ENCODE data around the gene EPC1. TPM values are rescaled to one million over a fixed set of nuclear protein-coding genes. Genes with fewer than 3 reads are reported as not detected.

The EPC1 gene
- total RNA-seq, 4 donors from 2014 or later: 40.3 to 148 (median 62.2) TPM

- Histone ChIP-seq H3K4me1 (peaks cover 3 to 33% (median 12%) of the 10 kb centered on the region in 4 donors), H3K4me3 (no peak overlapping the region), H3K9me3 (no peaks in the 10 kb centered on the region), H3K27me3 (no peaks in the 10 kb centered on the region), H3K36me3 (peaks cover 0 to 7% (median 0%) of the 10 kb centered on the region in 4 donors), H3K27ac (no peak overlapping the region)
- 89 to 95% methylated on average over 5 to 7 of the region's 7 CpGs for WGBS, 2 donors (ENCODE audit: low coverage in 1 of 2)
- no peak for DNase-seq
- in situ Hi-C loops (cut with MboI; ENCODE audit: low pct_ligation_motif_present in 1 of 4, low pct_unique_long_range_greater_than_20kb in 1 of 4, low sequenced_read_pairs in 3 of 4): no loop called here
- intact Hi-C loops (cut with DNase I; ENCODE audit: low total_unique reads): no loop called here
- TF ChIP-seq POLR2A (IDR thresholded peaks at IDR 0.05): no peak
- TF ChIP-seq CTCF (IDR thresholded peaks at IDR 0.05): no peak
- TF ChIP-seq POLR2AphosphoS5 (IDR thresholded peaks at IDR 0.05): no peak
- TF ChIP-seq EP300 (IDR thresholded peaks at IDR 0.05; ENCODE audit: low read depth): no peak
Observed at GRCh38 chr10:32299354-32299980, 47.5 kb downstream of the EPC1 start.

GRCh38 chr10:32298075-32298812 is 48.7 kb downstream of the EPC1 start:
- 89 to 92% methylated on average over 10 to 11 of the region's 11 CpGs for WGBS, 2 donors (ENCODE audit: low coverage in 1 of 2)
- no peaks in the 10 kb centered on the region for H3K9me3 ChIP-seq
- peaks cover 3 to 33% (median 12%) of the 10 kb centered on the region in 4 donors for H3K4me1 ChIP-seq
- no peak overlapping the region for H3K27ac ChIP-seq
- in situ Hi-C loops (cut with MboI; ENCODE audit: low pct_ligation_motif_present in 1 of 4, low pct_unique_long_range_greater_than_20kb in 1 of 4, low sequenced_read_pairs in 3 of 4): no loop called here
- H3K4me3 ChIP-seq: no peak overlapping the region
- no peak for DNase-seq
- peaks cover 0 to 5% (median 0%) of the 10 kb centered on the region in 4 donors for H3K36me3 ChIP-seq
- H3K27me3 ChIP-seq: no peaks in the 10 kb centered on the region
- intact Hi-C loops (cut with DNase I; ENCODE audit: low total_unique reads): no loop called here
- no peak for TF ChIP-seq CTCF (IDR thresholded peaks at IDR 0.05)
- no peak for TF ChIP-seq EP300 (IDR thresholded peaks at IDR 0.05; ENCODE audit: low read depth)
- TF ChIP-seq POLR2A (IDR thresholded peaks at IDR 0.05): no peak
- no peak for TF ChIP-seq POLR2AphosphoS5 (IDR thresholded peaks at IDR 0.05)

- no peak overlapping the region for H3K27ac ChIP-seq
- H3K36me3 ChIP-seq: peaks cover 0 to 28% (median 13%) of the 10 kb centered on the region in 4 donors
- H3K9me3 ChIP-seq: no peaks in the 10 kb centered on the region
- H3K4me1 ChIP-seq: peaks cover 0 to 28% (median 4%) of the 10 kb centered on the region in 4 donors
- H3K4me3 ChIP-seq: no peak overlapping the region
- H3K27me3 ChIP-seq: no peaks in the 10 kb centered on the region
- TF ChIP-seq CTCF (IDR thresholded peaks at IDR 0.05): no peak
- TF ChIP-seq POLR2AphosphoS5 (IDR thresholded peaks at IDR 0.05): no peak
- TF ChIP-seq EP300 (IDR thresholded peaks at IDR 0.05; ENCODE audit: low read depth): no peak
- no peak for TF ChIP-seq POLR2A (IDR thresholded peaks at IDR 0.05)
- DNase-seq: no peak
- in situ Hi-C loops (cut with MboI; ENCODE audit: low pct_ligation_motif_present in 1 of 4, low pct_unique_long_range_greater_than_20kb in 1 of 4, low sequenced_read_pairs in 3 of 4) (no loop called here), intact Hi-C loops (cut with DNase I; ENCODE audit: low total_unique reads) (no loop called here)
- 62 to 66% methylated on average over 2 of the region's 2 CpGs for WGBS, 2 donors (ENCODE audit: low coverage in 1 of 2)
Observed at GRCh38 chr10:32295027-32295426, 51.9 kb downstream of the EPC1 start.

GRCh38 chr10:32293581-32293980 is 53.4 kb downstream of the EPC1 start:
- TF ChIP-seq POLR2AphosphoS5 (IDR thresholded peaks at IDR 0.05): no peak
- TF ChIP-seq EP300 (IDR thresholded peaks at IDR 0.05; ENCODE audit: low read depth): no peak
- TF ChIP-seq POLR2A (IDR thresholded peaks at IDR 0.05): no peak
- TF ChIP-seq CTCF (IDR thresholded peaks at IDR 0.05): no peak
- intact Hi-C loops (cut with DNase I; ENCODE audit: low total_unique reads) (no loop called here), in situ Hi-C loops (cut with MboI; ENCODE audit: low pct_ligation_motif_present in 1 of 4, low pct_unique_long_range_greater_than_20kb in 1 of 4, low sequenced_read_pairs in 3 of 4) (no loop called here)
- DNase-seq: no peak
- no peaks in the 10 kb centered on the region for H3K9me3 ChIP-seq
- H3K27ac ChIP-seq: no peak overlapping the region
- no peaks in the 10 kb centered on the region for H3K27me3 ChIP-seq
- WGBS, 2 donors (ENCODE audit: low coverage in 1 of 2): 91 to 94% methylated on average over 4 of the region's 4 CpGs
- no peak overlapping the region for H3K4me3 ChIP-seq
- peaks cover 0 to 40% (median 15%) of the 10 kb centered on the region in 4 donors for H3K36me3 ChIP-seq
- peaks cover 0 to 26% (median 4%) of the 10 kb centered on the region in 4 donors for H3K4me1 ChIP-seq
